NCI-H510A (cell line): ENCODE measurements around the gene NANOG.
"Not testable (repeated sequence)": the region's sequence is repeated elsewhere in the genome, so short reads cannot be mapped to it uniquely, and the experiment has no call there.

Experiments
- DNase-seq: peaks from one replicate; lab custom pipeline; 2025; lab: John Stamatoyannopoulos, UW

Gene NANOG

GRCh38 chr12:7788884-7789528 lies at the start of gene NANOG:
TSS of gene NANOG (plus strand) at chr12:7789402. CDS start at chr12:7789615, 213 bp downstream.
- not testable (repeated sequence) for DNase-seq

DNA sequence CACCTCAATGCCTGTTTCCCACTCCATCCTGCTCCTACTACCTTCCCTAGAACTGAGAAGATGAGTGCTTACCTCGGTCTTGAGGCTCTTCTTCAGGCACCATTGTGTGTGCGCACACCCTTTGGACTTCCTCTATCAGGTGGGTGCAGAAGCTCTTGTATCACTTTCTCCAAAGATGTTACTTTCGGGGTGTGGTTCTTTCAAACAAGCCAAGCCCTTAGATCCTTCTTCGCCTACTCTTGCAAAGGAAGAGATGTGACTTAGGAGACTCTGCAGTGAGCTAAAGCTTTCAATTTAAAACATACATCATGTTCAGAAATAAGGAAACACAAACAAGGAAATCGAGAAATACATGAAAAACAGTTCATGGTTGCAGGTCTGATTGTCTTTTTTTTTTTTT lies 42.0 kb upstream of the NANOG start, which contains the start of gene CLEC4C:
TSS of gene CLEC4C (minus strand) at position 130 of the 400 bp plus-strand sequence. CDS start at position 103, 27 bp downstream.
- DNase-seq = no peak

GRCh38 chr12:7748852-7749251 lies 40.4 kb upstream of the NANOG start:
- no peak for DNase-seq

GRCh38 chr12:7749442-7749841 lies 39.8 kb upstream of the NANOG start:
- no peak for DNase-seq

DNA sequence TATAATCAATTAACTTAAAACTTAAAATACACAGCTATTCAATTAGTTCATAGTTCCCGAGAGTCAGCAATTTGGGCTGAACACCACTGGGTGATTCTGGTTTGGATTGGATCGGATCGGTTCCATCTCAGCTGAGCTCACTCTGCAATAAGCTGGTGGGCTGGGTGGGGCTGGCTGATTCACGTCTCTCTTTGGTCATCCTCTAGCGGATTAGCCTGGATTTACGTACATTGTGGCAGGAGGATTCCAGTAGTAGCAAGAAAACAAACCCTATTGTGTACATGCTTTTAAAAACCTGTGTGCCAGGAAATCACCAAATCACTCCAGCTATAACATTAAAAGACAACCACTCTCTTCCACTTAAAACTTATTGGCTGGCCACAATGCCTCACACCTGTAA lies 38.9 kb upstream of the NANOG start:
- no peak for DNase-seq

- no peak for DNase-seq
Observed at GRCh38 chr12:7751394-7751793, 37.8 kb upstream of the NANOG start.

DNA sequence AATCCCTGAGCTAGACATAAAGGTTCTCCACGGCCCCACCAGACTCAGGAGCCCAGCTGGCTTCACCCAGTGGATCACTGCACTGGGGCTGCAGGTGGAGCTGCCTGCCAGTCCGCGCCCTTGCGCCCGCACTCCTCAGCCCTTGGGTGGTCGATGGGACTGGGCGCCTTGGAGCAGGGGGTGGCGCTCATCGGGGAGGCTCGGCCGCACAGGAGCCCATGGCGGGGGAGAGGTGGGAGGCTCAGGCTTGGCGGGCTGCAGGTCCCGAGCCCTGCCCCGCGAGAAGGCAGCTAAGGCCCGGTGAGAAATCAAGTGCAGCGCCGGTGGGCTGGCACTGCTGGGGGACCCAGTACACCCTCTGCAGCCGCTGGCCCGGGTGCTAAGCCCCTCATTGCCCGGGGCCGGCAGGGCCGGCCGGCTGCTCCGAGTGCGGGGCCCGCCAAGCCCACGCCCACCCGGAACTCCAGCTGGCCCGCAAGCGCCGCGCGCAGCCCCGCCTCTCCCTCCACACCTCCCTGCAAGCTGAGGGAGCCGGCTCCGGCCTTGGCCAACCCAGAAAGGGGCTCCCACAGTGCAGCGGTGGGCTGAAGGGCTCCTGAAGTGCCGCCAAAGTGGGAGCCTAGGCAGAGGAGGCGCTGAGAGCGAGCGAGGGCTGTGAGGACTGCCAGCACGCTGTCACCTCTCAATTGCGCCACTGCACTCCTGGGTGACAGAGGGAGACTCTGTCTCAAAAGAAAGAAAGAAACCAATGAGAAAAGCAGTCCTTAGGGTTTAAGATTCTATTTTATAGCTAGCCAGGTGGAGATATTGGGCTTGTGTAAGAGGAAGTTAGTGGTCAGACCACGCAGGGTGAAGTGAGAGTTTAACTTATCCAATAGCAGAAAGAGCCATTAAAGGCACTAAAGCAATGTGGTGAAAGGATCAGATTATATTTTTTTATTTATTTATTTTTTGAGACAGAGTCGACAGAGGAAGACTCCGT lies 37.0 kb upstream of the NANOG start:
- not testable (repeated sequence) for DNase-seq

DNA sequence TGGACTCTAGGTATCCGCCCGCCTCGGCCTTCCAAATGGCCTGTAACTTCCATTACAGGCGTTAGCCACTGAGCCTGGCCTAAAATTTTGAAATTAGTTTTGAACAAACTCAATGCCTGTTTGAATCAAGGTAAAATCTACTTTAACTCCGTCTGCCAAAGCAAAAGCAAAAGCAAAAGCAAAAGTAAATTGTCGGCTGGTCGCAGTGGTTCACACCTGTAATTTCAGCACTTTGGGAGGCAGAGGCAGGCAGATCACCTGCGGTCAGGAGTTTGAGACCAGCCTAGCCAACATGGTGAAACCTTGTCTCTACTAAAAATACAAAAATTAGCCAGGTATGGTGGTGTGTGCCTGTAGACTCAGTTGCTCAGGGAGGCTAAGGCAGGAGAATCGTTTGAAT lies 33.5 kb upstream of the NANOG start:
- not testable (repeated sequence) for DNase-seq

DNA sequence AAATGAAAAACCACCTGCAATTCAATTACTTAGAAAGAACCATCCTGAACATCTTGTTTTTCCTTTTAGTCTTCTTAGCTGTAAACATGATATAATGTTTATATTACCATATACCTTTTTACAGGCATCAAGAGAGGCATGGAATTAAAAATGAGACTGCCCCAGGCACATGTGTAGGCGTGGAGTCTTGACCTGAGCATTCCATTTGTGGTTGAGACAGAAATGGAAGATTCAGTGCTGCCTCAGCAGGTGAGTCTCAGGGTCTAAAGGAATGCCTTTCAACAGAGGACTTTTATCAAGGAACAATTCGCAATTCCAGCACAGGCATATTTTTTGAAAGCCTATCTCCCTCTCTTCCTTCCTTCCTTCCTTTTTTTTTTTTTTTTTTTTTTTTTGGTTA lies 32.2 kb upstream of the NANOG start:
- DNase-seq = no peak

GRCh38 chr12:7758766-7759140 lies 30.4 kb upstream of the NANOG start:
- DNase-seq = no peak

- no peak for DNase-seq
Observed at GRCh38 chr12:7769999-7770398, 19.2 kb upstream of the NANOG start.

- DNase-seq = no peak
Observed at GRCh38 chr12:7781274-7781673, 7.9 kb upstream of the NANOG start.

- no peak for DNase-seq
Observed at GRCh38 chr12:7782055-7782454, 7.1 kb upstream of the NANOG start.

DNA sequence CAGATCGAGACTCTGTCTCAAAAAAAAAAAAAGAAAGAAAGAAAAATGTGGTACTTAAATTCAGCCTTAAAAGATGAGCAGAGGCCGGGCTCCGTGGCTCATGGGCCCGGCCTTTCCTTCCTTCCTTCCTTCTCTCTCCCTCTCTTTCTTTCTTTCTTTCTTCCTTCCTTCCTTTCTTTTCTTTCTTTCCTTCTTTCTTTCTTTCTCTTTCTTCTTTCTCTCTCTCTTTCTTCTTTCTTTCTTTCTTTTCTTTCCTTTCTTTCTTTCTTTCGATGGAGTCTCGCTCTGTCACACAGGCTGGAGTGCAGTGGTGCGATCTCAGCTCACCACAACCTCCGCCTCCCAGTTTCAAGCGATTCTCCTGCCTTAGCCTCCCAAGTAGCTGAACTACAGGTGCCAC lies 5.8 kb upstream of the NANOG start:
- DNase-seq = not testable (repeated sequence)

- no peak for DNase-seq
Observed at GRCh38 chr12:7784701-7785100, 4.5 kb upstream of the NANOG start.

- DNase-seq = no peak
Observed at GRCh38 chr12:7787574-7788293, 1.5 kb upstream of the NANOG start.

- no peak for DNase-seq
Observed at GRCh38 chr12:7788294-7788660, 925 bp upstream of the NANOG start.

DNA sequence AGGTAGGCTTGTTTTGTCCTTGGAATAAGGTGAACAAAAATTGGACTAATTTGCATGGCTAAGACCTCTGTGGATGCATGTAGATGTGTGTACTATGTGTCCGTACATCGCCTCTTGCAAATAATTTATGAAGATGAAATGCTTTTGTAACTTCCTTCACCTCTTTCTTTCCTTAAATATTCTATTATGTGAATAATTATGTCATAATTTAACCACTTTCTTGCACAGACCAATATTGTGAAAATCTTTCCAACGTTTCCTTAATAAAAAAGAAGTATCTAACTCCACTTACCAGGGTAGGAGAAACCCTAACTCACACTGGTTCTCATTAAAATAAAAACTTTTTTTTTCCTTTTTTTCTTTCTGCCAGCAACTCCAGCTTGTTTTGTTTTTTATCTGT lies 4.0 kb downstream of the NANOG start:
- DNase-seq = no peak

GRCh38 chr12:7797269-7797668 lies 8.1 kb downstream of the NANOG start:
- not testable (repeated sequence) for DNase-seq

DNA sequence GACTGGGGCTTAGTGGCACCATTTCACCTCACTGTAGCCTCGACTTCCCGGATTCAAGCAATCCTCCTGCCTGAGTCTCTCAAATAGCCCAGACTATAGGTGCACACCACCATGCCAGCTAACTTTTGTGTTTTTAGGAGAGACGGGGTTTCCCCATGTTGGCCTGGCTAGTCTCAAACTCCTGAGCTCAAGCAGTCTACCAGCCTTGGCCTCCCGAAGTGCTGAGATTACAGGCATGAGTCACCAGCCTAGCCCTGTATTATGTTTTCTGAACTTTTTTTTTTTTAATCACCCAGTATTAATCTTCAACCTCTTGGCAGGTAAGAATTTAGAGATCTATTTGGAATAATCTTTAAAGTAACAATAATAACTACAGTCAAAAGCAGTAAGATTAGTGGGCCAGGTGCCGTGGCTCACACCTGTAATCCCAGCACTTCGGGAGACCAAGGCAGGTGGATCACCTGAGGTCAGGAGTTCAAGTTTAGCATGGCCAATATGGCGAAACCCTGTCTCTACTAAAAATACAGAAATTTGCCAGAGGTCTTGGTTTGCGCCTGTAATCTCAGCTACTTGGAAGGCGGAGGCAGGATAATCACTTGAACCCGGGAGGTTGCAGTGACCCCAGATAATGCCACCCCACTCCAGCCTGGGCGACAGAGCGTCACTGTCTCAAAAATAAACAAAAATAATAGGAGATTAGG lies 8.6 kb downstream of the NANOG start:
- DNase-seq = no peak

DNA sequence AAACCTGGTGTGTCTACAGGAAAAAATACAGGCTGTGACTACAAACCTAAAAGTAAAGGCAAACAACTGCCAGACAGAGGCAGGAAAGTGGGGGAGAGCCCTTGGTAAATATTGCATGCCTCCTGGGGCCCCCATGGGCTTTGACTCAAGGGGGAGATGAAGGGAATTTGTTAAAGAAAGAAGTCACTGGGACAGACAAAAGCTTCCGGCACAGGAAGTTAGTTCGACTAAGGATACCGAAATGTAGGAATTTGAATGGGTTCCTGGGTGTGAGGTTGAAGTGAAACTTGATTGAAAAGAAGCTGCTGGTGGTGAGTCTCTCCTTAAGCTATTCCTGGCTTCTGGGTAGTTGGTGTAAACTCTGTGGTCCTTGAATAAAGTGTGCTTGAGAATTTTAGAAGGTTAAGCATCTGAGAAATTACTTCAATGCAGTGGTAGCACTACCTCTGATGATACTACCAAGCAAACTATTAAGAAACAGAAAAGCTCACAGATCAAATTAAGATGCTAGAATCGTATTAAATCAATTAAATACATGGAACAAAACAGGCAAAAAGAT lies 9.6 kb downstream of the NANOG start:
- DNase-seq = not testable (repeated sequence)

GRCh38 chr12:7801460-7801859 lies 12.3 kb downstream of the NANOG start:
- no peak for DNase-seq
